Stimulated activated CD8-positive, alpha-beta memory T cell treated with anti-CD3 and anti-CD28 coated beads, Interleukin-4, amount 100 ng/mL, for 4 hours (primary cell): ENCODE data around the gene GFRA4.

Source experiments
- DNase-seq, 2 donors: peaks; one replicate each; pipeline ENCODE4 v3.0.0-alpha.2; 2020; ENCODE audit warnings: low read depth in 2 of 2, low spot score in 1 of 2

The GFRA4 gene

DNA sequence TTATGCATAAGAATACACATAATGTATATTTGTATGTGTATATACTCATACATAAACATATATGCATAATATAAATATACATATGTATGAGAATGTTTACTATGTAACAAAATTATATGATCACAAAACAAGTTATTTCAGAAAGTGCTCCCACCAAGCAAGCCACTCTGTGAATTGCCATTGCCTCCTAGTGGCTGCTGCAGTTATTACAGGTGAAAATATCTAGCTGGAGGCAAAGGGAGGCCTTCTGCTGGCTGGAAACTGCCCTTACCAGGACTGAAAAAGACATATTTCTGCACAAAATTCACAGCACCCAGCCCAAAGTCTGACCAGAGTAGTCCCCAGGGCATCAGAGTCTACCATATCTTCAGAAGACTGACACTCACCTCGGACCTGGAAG is 33.0 kb upstream of the GFRA4 start:
- no peak for DNase-seq

GRCh38 chr20:3694864-3695263 is 31.7 kb upstream of the GFRA4 start:
- no peak for DNase-seq

DNA sequence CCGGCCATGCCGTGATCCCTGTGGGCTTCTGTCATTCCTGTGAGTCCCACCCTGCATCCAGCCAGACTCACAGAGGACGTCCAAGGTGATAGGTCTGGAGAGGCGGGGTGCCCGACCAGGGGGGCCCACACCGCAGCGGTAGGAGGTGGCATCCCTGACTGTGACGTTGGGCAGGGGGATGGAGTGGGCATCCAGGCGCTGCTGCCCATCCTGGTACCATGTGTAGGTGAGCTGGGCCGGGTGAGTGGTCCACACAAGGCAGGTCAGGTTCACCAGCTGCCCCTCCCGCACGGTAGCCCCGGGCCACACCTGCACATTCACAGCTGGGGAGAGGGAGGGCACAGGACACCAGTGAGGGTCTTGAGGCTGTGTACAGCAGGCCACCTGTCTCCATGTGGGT is 30.2 kb upstream of the GFRA4 start:
- DNase-seq, result no peak

- DNase-seq, result no peak
Measured at GRCh38 chr20:3692706-3693294, 29.6 kb upstream of the GFRA4 start.

DNA sequence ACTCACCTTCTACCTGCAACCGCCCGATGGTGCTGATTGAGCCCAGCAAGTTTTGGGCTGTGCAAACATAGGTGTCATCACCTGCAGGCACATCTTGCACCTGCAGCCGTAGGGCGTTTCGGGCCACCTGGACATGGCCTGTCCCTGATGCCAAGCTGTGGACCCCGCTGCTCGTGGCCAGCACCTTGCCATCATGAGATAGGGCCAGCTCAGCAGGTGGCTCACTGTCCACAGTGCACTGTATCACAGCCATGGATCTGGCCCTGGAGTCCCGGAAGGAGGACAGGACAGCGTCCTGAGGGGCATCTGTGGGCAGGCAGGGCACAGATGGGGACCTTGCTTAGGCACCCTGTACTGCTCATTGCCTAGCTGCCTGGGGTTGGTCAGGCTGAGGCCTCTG is 28.7 kb upstream of the GFRA4 start:
- DNase-seq, result no peak

- DNase-seq, result no peak
Measured at GRCh38 chr20:3691306-3691705, 28.1 kb upstream of the GFRA4 start.

- no peak for DNase-seq
Measured at GRCh38 chr20:3690413-3690812, 27.2 kb upstream of the GFRA4 start.

- DNase-seq, result no peak
Measured at GRCh38 chr20:3689978-3690377, 26.8 kb upstream of the GFRA4 start.

GRCh38 chr20:3687655-3688054 is 24.5 kb upstream of the GFRA4 start:
- no peak for DNase-seq

DNA sequence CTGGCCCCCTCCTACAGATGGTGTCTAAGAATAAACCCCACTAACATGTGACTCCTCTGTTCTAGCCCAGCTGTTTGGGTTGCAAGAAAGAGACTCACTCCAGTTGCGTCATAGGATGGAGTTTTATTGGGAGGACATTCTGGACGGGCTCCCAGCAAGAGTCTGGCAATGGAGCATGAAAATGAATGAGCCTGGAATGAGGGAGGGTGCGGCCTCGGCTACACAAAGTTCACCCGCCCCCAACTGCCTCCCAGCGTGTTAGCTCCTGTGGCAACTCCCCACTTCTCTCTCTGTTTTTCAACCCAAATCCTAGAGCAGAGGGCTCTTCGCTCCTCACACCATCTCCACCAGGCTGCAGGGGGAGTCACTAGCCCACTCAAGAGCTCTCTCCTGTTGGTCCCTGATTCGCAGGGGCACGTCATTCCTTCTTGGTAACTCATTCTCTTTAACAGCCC is 23.7 kb upstream of the GFRA4 start:
- no peak for DNase-seq

DNA sequence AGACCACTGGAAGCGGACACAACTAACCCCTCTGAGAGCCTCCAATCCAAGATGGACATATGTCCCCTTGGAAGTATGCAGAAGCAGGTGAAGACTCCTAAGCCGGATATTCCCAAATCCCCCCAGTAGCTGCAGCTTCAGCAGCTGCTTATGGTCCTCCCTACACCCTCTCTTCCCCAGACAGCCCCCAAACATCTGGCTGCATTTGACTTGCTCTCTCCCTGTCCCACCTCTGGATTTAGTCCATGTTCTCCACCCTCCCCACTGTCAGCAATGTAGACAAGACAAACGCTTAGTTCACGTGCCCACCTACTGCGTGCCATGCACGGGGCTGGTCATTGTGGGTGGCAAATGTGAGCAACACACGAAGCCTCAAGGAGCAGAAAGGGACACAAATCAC is 23.2 kb upstream of the GFRA4 start:
- DNase-seq, result no peak

GRCh38 chr20:3685341-3685740 is 22.1 kb upstream of the GFRA4 start:
- DNase-seq, result no peak

- DNase-seq, result no peak
Measured at GRCh38 chr20:3681931-3682781, 19.0 kb upstream of the GFRA4 start, which contains the start of gene ADAM33. Gene ADAM33 (minus strand): TSS chr20:3682010. CDS start chr20:3682004, 6 bp downstream.

DNA sequence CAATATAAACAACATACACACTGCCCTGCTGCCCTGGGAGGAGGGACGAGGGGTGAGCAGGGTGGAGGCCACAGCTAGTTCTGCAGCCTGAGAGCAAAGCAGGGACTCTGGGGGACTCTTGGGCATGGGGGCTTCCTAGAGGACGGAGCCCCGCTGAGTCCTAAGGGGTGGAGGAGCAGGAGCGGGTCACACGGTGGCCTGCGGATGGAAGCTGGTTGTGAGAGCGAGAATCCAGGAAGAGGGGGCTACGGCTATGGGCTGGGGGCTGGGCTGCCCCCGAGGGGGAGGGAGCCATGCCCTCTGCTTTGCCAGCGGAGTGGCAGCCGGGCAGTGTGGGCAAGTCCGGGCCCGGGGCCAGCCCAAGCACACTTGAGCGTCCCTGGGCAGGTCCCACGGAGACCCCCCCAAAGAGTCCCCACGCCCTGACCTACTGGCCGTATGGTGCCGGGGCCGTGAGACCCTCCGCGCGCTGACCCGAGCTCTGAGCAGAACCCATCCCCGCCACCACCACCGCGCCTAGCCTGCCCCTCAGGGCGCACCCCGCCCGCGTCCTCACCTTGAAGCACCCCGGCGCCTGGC is 18.2 kb upstream of the GFRA4 start:
- no peak for DNase-seq

DNA sequence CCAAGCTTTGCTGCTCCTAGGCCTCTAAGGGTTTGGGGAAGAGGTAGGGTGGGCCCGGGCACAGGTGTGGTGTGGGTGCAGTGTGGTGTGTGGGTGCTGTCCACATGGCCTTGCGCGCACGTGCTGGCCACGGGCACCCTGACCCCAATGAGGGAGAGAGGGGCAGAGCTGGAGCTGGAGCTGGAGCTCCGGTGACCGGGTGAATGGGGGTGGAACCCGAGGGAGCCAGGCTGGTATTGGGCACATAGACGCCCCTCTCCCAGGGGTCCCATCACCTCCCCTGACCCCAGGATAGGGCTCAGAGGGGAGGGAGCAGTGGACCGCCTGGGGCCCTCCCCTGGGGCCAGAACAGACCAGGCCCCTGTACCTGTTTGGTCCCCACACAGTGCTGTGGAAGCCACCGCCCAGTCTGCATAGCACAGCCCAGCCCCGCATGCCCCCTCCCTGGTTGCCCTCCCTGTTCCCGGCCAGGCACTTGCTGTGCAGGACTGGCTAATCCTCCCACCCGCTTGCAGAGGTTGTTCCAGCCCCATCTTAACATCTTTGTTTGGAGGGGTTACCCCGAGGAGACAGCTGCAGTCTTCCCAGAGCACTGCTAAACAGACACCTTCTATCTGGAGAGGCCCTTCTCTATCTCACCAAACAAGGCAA is 17.6 kb upstream of the GFRA4 start:
- DNase-seq, result no peak

DNA sequence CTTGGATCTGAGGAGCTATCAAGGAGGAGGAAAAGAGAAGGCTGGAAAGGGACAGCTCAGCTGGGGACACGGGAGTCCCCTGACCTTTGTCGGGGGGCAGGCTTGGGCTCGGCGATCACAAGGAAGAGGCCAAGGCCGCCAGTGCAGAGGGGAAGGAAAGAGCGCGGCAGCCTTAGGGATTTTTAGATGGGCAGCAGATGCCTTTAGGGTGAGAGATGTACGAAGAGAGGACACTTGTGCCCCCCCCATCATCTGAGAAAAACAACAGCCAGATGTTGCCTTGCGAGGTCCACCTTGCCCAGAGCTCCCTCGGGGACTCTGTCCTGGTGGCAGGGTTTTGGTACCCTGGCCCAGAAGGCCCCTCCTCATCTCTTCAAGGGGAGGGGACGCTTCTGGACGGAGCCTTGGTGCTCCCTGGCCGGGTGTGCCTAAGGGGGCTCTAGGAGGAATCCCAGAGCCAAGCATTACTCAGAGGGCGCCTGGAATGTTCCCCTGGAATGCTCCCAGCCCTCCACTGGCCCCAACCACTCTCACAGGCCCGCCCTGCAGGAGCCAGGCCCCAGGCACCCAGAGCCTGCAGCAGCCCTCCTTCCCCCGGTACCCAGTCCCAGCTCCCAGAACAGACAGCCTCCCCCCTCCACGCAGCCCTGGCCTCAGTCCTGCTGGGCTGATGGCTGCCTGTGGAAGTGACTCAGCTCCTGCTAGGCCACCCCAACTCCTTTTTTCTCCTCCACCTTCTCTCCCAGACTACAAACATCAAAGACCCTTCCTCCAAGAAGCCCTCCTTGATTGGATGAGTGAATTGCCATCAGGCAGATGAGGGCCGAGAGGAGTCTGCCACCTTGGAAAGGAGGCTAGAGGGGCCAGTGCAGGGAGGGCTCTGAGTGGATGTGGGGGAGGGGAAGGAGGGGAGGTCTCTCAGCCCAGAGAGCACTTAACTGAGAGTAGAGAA is 16.8 kb upstream of the GFRA4 start:
- no peak for DNase-seq

DNA sequence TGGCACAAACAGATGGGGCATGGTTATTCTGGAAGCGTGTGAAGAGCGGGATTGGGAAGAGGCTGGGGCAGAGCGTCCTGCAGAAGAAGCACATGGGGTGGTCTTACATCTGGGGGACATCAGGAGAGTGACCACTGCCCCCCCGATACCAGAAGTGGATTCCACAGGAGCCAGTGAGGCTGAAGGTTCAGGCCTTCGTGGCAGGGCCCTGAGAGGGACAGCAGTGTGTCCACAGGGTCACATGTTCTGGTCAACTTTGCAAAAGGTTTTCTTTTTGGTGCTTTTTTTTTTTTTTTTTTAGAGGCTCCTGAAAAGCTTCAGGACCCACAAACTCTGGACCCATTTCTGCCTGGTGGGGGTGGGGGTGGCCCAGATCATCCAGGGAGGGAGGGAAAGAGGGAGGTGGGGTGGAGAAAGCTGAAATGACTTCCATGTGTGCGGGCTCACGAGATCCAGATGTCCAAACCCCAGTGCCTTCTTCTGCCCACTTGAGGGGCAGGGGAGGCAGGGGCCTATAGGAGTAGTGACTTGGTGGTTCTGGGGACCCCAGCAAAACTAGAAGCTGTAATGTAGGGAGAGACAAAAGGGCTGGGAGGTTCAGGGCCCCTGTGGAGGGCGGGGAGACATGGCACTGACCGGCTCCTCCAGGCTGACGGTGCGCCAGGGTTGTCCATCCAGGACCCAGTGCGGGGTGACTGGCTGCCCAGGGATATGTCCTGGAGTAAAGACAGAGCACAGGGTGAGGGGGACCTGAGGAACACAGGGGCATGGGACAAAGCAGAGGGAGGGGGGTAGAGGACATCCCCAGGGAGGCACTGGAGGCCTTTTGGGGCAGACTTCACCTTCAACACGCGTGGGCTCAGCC is 15.9 kb upstream of the GFRA4 start:
- DNase-seq, result no peak

- no peak for DNase-seq
Measured at GRCh38 chr20:3678198-3678597, 15.0 kb upstream of the GFRA4 start.

- no peak for DNase-seq
Measured at GRCh38 chr20:3677733-3678132, 14.5 kb upstream of the GFRA4 start.
